Measurements from ENCODE around the gene ZNF146.
"Not testable (repeated sequence)": the region's sequence is repeated elsewhere in the genome, so short reads cannot be mapped to it uniquely, and the experiment has no call there.

Gene ZNF146

GRCh38 chr19:36214386-36215275 lies at the start of gene ZNF146, which contains the start of gene ZNF565:
ZNF146 (plus strand) TSS chr19:36215106; CDS start chr19:36236441, 21,335 bp downstream.
ZNF565 (minus strand) TSS chr19:36214665; CDS start chr19:36201985, 12,680 bp downstream.
- peak; percentile 98 to 99 for DNase-seq

GRCh38 chr19:36169084-36169760 lies 45.7 kb upstream of the ZNF146 start:
- DNase-seq = no peak

- DNase-seq = no peak
Measured at GRCh38 chr19:36172852-36173251, 42.1 kb upstream of the ZNF146 start.

DNA sequence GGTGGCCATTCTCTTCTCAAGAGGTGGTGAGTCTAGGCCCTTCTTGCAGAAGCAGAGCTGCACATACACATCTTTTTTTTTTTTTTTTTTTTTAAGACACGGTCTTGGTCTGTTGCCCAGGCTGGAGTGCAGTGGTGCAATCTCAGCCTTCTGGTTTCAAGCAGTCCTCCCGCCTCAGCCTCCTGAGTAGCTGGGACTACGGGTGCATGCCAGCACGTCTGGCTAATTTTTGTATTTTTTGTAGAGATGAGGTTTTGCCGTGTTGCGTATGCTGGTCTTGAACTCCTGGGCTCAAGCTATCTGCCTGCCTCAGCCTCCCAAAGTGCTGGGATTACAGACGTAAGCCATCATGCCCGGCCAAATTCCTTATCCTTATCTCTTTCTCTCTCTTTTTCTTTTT lies 41.1 kb upstream of the ZNF146 start:
- DNase-seq = not testable (repeated sequence)

DNA sequence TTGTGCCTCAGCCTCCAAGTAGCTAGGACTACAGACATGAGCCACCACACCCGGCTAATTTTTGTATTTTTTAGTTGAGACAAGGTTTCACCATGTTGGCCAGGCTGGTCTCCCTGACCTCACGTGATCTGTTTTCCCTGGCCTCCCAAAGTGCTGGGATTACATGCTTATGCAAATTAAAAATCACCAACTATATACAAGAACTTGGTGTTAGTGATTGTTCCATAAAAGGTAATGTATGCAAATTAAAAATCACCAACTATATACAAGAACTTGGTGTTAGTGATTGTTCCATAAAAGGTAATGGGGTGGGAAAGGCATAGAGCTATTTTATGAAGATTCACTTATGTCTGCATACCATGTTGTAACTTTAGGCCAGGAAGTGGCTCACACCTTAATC lies 35.8 kb upstream of the ZNF146 start:
- DNase-seq = not testable (repeated sequence)

DNA sequence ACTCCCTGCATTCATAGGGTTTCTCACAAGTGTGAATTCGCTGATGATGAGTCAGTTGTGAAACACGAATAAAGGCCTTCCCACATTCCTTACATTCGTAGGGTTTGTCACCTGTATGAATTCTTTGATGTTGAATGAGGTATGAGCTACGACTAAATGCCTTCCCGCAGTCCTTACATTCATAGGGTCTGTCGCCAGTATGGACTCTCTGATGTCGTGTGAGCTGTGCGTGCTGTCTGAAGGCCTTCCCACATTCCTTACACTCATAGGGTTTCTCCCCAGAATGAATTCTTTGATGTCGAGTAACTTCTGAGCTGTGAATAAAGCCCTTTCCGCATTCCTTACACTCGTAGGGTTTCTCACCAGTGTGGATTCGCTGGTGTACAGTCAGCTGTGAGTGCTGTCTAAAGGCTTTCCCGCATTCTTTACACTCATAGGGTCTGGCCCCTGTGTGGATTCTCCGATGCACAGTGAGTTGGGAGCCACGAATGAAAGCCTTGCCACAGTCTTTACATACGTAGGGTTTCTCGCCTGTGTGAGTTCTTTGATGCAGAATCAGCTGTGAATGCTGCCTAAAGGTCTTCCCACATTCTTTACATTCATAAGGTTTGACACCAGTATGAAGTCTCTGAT lies 32.2 kb upstream of the ZNF146 start:
- no peak for DNase-seq

GRCh38 chr19:36183245-36183628 lies 31.7 kb upstream of the ZNF146 start:
- no peak for DNase-seq

DNA sequence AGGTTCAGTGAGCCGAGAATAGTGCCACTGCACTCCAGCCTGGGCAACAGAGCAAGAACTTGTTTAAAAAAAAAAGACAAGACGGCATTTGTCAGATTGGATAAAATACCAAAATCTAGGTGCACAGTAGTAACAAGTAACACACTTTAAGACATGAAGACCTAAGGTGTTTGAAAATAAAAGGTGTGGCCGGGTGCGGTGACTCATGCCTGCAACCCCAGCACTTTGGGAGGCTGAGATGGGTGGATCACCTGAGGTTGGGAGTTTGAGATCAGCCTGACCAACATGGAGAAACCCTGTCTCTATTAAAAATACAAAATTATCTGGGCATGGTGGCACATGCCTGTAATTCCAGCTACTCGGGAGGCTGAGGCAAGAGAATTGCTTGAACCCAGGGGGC lies 28.2 kb upstream of the ZNF146 start:
- not testable (repeated sequence) for DNase-seq

- no peak for DNase-seq
Measured at GRCh38 chr19:36196249-36196648, 18.7 kb upstream of the ZNF146 start.

DNA sequence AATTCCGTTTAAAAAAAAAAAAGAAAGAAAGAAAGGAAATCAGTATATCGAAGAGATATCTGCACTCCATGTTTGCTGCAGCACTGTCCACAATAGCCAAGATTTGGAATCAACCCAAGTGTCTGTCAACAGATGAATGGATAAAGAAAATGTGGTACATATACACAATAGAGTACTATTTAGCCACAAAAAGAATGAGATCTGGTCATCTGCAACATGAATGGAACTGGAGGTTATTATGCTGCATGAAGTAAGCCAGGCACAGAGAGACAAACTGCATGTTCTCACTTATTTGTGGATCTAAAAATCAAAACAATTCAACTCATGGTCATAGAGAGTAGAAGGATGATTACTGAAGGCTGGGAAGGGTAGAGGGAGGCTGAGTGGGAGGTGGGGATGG lies 16.8 kb upstream of the ZNF146 start:
- no peak for DNase-seq

DNA sequence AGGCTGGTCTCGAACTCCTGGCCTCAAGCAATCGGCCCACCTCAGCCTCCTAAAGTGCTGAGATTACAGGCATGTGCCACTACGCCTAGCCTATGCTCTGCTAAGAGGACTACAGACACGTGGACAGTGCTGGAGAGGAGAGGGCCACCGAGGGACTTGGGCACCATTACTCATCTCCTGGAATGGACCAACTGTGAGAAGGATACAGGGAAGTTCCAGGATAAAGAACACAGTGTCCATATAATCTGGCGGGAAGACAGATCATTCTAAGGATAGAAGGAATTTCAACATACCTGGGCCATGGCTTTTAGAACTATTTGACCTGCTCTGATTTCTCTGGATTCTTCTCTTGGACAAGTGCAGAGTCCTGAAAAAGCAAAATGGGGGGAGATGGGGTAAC lies 13.2 kb upstream of the ZNF146 start:
- DNase-seq = no peak

DNA sequence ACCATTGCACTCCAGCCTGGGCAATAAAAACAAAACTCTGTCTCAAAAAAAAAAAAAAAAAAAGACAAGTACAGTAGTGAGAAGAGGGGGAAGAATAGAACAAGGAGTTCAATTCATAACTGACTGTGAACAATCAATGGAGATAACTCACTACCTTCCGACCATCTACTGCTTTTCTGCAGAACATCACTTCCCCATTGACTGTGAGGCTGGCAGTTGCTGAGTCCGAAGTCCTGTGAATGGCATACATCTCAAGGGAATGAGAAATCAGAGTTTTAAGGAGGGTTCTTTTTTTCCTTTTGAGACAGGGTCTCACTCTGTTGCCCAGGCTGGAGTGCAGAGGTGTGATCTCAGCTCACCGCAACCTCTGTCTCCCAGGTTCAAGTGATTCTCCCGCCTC lies 11.6 kb upstream of the ZNF146 start:
- no peak for DNase-seq

- DNase-seq = no peak
Measured at GRCh38 chr19:36207605-36208252, 7.2 kb upstream of the ZNF146 start.

- DNase-seq = no peak
Measured at GRCh38 chr19:36209372-36209771, 5.5 kb upstream of the ZNF146 start.

- no peak for DNase-seq
Measured at GRCh38 chr19:36210497-36210896, 4.4 kb upstream of the ZNF146 start.

DNA sequence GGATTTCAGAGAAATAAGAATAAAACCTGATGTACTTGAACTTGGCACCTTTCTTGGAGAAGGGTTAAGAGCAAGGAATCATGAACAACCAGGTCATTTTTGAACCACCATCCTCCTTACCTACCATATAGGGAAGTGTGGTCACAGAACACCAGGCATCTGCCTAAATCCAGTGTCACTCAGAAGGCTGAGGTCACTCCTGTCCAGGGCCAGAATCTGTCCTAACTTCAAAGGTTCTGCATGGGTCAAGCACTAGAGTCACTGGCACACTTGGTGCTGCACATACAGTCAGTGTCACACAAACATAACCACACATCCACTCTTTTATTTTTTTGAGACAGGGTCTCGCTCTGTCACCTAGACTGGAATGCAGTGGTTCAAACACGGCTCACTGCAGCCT lies 2.0 kb upstream of the ZNF146 start:
- DNase-seq = no peak

DNA sequence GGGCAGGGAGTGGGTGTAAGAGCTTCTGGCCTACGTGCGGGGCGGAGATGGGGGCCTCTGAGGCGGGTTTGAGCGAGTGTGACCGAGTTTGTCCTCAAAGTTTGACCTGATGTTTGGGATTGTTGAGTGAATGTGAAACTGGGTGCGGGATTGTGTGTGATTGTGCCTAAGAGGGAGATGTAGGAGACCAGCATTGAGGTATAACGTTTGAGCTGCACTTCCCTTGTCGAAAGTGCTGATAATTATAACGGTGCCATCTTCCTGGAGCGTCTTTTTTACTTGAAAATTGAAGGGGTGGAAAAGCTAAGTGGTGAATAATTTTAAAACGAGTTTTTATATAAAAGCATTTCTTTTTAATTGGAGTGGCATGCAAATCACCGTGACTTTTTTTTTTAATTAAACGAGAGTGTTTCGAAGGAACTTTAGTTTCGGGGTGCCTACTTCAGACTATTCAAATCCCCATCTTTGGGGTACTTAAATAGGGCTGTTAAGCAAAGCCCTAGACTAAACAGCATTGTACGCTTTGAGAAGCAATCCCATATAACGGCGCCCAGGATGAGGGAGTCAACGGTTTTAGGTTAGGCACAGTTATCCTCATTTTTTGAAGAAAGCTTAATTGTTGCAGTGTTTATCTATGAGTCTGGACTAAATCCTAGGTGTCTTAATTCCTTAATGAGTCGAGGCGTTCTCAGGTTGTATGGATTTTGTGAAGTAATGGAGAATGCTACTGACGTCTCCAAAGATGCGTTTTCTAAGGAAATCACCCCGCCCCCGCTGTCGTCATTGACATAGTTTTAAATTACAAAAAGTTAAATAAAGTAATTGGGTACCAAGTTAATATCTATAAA lies 594 bp downstream of the ZNF146 start:
- peak in 1 of 2 experiments; percentile 48 for DNase-seq

- DNase-seq = no peak
Measured at GRCh38 chr19:36221474-36221873, 6.6 kb downstream of the ZNF146 start.

DNA sequence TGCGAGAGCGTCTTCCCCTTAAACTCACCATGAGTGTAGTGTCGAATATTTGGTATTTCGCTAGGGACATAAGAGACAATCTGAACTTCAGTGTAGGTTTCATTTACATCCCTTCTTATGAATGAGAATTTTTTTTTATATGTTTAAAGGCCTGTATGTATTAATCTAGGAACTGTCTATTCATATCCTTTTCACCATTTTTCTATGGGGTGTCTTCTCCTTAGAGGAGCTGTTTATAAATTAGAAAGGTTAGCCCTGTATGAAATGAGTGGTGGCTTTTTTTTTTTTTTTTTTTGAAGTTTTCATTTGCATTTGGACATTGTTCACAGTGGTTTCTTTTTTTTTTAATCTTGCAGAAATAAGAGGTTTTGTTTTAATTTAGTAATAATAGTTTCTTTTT lies 7.6 kb downstream of the ZNF146 start:
- no peak for DNase-seq

DNA sequence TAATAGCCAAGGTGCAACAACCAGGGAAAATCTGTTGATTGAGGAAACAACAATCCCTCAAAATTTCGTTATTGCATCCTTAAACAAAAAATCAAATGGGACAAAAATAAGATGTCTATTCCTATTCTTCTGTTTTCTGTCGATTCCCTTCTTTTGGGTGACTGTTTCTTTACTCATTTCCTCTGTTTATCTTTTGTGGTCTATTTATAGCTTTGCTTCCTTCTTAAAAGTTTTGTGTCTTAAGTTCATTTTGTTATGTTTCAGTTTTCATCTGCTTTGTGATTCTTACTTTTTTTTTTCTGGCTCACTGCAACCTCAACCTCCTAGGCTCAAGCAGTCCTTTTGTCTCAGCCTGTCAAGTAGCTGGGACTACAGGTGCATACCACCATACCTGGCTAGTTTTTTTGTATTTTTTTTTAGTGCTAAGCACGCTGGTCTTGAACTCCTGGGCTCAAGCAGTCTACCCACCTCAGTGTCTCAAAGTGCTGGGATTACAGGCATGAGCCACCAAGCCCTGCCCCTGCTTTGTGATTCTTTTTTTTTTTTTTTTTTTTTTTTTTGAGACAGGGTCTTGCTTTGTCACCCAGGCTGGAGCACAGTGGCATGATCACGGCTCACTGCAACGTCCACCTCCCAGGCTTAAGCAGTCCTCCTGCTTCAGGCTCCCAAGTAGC lies 10.4 kb downstream of the ZNF146 start:
- DNase-seq = no peak

DNA sequence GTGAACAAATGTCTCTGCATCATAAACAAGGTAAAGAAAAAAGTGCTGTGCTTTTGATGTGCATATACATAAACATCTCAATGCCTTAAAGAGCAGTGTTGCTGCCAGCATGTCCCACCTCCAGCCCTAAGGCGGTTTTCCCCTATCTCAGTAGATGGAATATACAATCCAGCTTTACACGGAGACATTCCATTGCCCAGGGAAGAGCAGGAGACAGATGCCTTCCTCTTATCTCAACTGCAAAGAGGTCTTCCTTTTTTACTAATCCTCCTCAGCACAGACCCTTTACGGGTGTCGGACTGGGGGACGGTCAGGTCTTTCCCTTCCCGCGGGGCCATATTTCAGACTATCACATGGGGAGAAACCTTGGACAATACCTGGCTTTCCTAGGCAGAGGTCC lies 18.7 kb downstream of the ZNF146 start:
- not testable (repeated sequence) for DNase-seq

All from NCI-H446 (cell line).